Activated naive CD8-positive, alpha-beta T cell treated with anti-CD3 and anti-CD28 coated beads, Interleukin-2, amount 50 U/mL, for 24 hours (primary cell): ENCODE results near the gene TRIM33.
"Not testable (repeated sequence)": the region's sequence is repeated elsewhere in the genome, so short reads cannot be mapped to it uniquely, and the experiment has no call there.

Source experiments
- ATAC-seq: fragments of 150-1000 bp; cut with Tn5 transposase; one replicate; pipeline ENCODE4 v1.10.0; 2021
- DNase-seq: peaks from one replicate; pipeline ENCODE4 v3.0.0; 2021
- H3K27ac Mint-ChIP-seq: one replicate; pipeline ENCODE4 v1.8.0; 2021; ENCODE audit warnings: mild to moderate bottlenecking, mixed read lengths
- H3K27me3 Mint-ChIP-seq: one replicate; pipeline ENCODE4 v1.8.0; 2021; ENCODE audit warnings: mixed read lengths
- H3K36me3 Mint-ChIP-seq: one replicate; pipeline ENCODE4 v1.8.0; 2021; ENCODE audit warnings: low read depth, mixed read lengths
- H3K4me1 Mint-ChIP-seq: one replicate; pipeline ENCODE4 v1.8.0; 2021; ENCODE audit warnings: mixed read lengths
- H3K4me3 Mint-ChIP-seq: one replicate; pipeline ENCODE4 v1.8.0; 2021; ENCODE audit warnings: mild to moderate bottlenecking, moderate library complexity, mixed read lengths
- H3K9me3 Mint-ChIP-seq: one replicate; pipeline ENCODE4 v1.8.0; 2021; ENCODE audit warnings: mixed read lengths

Gene TRIM33

GRCh38 chr1:114437812-114438211 lies 73.2 kb downstream of the TRIM33 start:
- ATAC-seq = no peak
- no peaks in the 10 kb centered on the region for H3K9me3 Mint-ChIP-seq
- no peak overlapping the region for H3K4me3 Mint-ChIP-seq
- no peak for DNase-seq
- H3K27me3 Mint-ChIP-seq = no peaks in the 10 kb centered on the region
- no peak overlapping the region for H3K27ac Mint-ChIP-seq
- H3K36me3 Mint-ChIP-seq = peaks cover 35% of the 10 kb centered on the region
- H3K4me1 Mint-ChIP-seq = peaks cover 11% of the 10 kb centered on the region

- no peaks in the 10 kb centered on the region for H3K9me3 Mint-ChIP-seq
- DNase-seq (no peak), ATAC-seq (no peak)
- H3K27ac Mint-ChIP-seq = no peak overlapping the region
- no peaks in the 10 kb centered on the region for H3K27me3 Mint-ChIP-seq
- H3K4me1 Mint-ChIP-seq = peaks cover 11% of the 10 kb centered on the region
- no peak overlapping the region for H3K4me3 Mint-ChIP-seq
- H3K36me3 Mint-ChIP-seq = peaks cover 31% of the 10 kb centered on the region
Observed at GRCh38 chr1:114436799-114437198, 74.2 kb downstream of the TRIM33 start.

- DNase-seq (no peak), ATAC-seq (no peak)
- Mint-ChIP-seq H3K27me3 (no peaks in the 10 kb centered on the region), H3K4me3 (no peak overlapping the region), H3K36me3 (peaks cover 29% of the 10 kb centered on the region), H3K27ac (no peak overlapping the region), H3K4me1 (peaks cover 11% of the 10 kb centered on the region), H3K9me3 (no peaks in the 10 kb centered on the region)
Observed at GRCh38 chr1:114435088-114435715, 75.8 kb downstream of the TRIM33 start.

GRCh38 chr1:114431026-114431425 lies 80.0 kb downstream of the TRIM33 start:
- peaks cover 31% of the 10 kb centered on the region for H3K36me3 Mint-ChIP-seq

GRCh38 chr1:114428083-114428754 lies 82.8 kb downstream of the TRIM33 start:
- no peak for DNase-seq
- Mint-ChIP-seq H3K4me1 (no peaks in the 10 kb centered on the region), H3K9me3 (no peaks in the 10 kb centered on the region), H3K27me3 (no peaks in the 10 kb centered on the region), H3K4me3 (no peak overlapping the region), H3K27ac (no peak overlapping the region), H3K36me3 (peaks cover 46% of the 10 kb centered on the region)
- ATAC-seq = no peak

More at GRCh38 chr1:114431026-114431425, 80.0 kb downstream of the TRIM33 start:
- no peaks in the 10 kb centered on the region for H3K9me3 Mint-ChIP-seq
- DNase-seq (no peak), ATAC-seq (no peak)
- no peak overlapping the region for H3K27ac Mint-ChIP-seq
- H3K4me1 Mint-ChIP-seq = no peaks in the 10 kb centered on the region
- no peak overlapping the region for H3K4me3 Mint-ChIP-seq
- no peaks in the 10 kb centered on the region for H3K27me3 Mint-ChIP-seq

- H3K9me3 Mint-ChIP-seq = no peaks in the 10 kb centered on the region
- no peaks in the 10 kb centered on the region for H3K4me1 Mint-ChIP-seq
- H3K4me3 Mint-ChIP-seq = no peak overlapping the region
- no peaks in the 10 kb centered on the region for H3K27me3 Mint-ChIP-seq
- H3K36me3 Mint-ChIP-seq = peaks cover 44% of the 10 kb centered on the region
- H3K27ac Mint-ChIP-seq = no peak overlapping the region
- ATAC-seq (no peak), DNase-seq (no peak)
Observed at GRCh38 chr1:114427612-114428011, 83.4 kb downstream of the TRIM33 start.

GRCh38 chr1:114423455-114423854 lies 87.5 kb downstream of the TRIM33 start:
- H3K27me3 Mint-ChIP-seq = no peaks in the 10 kb centered on the region
- no peaks in the 10 kb centered on the region for H3K9me3 Mint-ChIP-seq
- ATAC-seq (no peak), DNase-seq (no peak)
- H3K36me3 Mint-ChIP-seq = peaks cover 64% of the 10 kb centered on the region
- no peaks in the 10 kb centered on the region for H3K4me1 Mint-ChIP-seq
- H3K4me3 Mint-ChIP-seq = no peak overlapping the region
- H3K27ac Mint-ChIP-seq = no peak overlapping the region

- not testable (repeated sequence) for H3K4me1 Mint-ChIP-seq, DNase-seq, H3K27me3 Mint-ChIP-seq, H3K4me3 Mint-ChIP-seq, H3K27ac Mint-ChIP-seq, ATAC-seq, H3K9me3 Mint-ChIP-seq
- H3K36me3 Mint-ChIP-seq = peaks cover 59% of the 10 kb centered on the region
Observed at GRCh38 chr1:114418948-114419347, 92.1 kb downstream of the TRIM33 start.

GRCh38 chr1:114397601-114398000 lies 113.4 kb downstream of the TRIM33 start:
- no peak for DNase-seq
- H3K27me3 Mint-ChIP-seq = no peaks in the 10 kb centered on the region
- H3K4me1 Mint-ChIP-seq = no peaks in the 10 kb centered on the region
- ATAC-seq = no peak
- H3K4me3 Mint-ChIP-seq = no peak overlapping the region
- H3K36me3 Mint-ChIP-seq = peaks cover 63% of the 10 kb centered on the region
- H3K9me3 Mint-ChIP-seq = no peaks in the 10 kb centered on the region
- no peak overlapping the region for H3K27ac Mint-ChIP-seq

- no peak for ATAC-seq
- no peak overlapping the region for H3K4me3 Mint-ChIP-seq
- no peaks in the 10 kb centered on the region for H3K27me3 Mint-ChIP-seq
- DNase-seq = no peak
- H3K4me1 Mint-ChIP-seq = no peaks in the 10 kb centered on the region
- no peak overlapping the region for H3K27ac Mint-ChIP-seq
- peaks cover 64% of the 10 kb centered on the region for H3K36me3 Mint-ChIP-seq
- no peaks in the 10 kb centered on the region for H3K9me3 Mint-ChIP-seq
Observed at GRCh38 chr1:114395863-114396262, 115.1 kb downstream of the TRIM33 start.

GRCh38 chr1:114390960-114391359 lies 120.0 kb downstream of the TRIM33 start:
- Mint-ChIP-seq H3K27ac (no peak overlapping the region), H3K36me3 (peaks cover 49% of the 10 kb centered on the region), H3K27me3 (no peaks in the 10 kb centered on the region), H3K4me3 (no peak overlapping the region), H3K9me3 (peaks cover 15% of the 10 kb centered on the region), H3K4me1 (no peaks in the 10 kb centered on the region)
- ATAC-seq = no peak
- DNase-seq = no peak

GRCh38 chr1:114390361-114390760 lies 120.6 kb downstream of the TRIM33 start:
- H3K4me3 Mint-ChIP-seq = no peak overlapping the region
- H3K36me3 Mint-ChIP-seq = peaks cover 46% of the 10 kb centered on the region
- H3K27me3 Mint-ChIP-seq = no peaks in the 10 kb centered on the region
- no peaks in the 10 kb centered on the region for H3K4me1 Mint-ChIP-seq
- peaks cover 17% of the 10 kb centered on the region for H3K9me3 Mint-ChIP-seq
- no peak overlapping the region for H3K27ac Mint-ChIP-seq
- DNase-seq = no peak
- ATAC-seq = no peak

GRCh38 chr1:114388432-114389003 lies 122.5 kb downstream of the TRIM33 start:
- no peak for ATAC-seq

GRCh38 chr1:114387585-114387984 lies 123.4 kb downstream of the TRIM33 start:
- H3K4me3 Mint-ChIP-seq, DNase-seq, H3K27me3 Mint-ChIP-seq, H3K4me1 Mint-ChIP-seq, H3K27ac Mint-ChIP-seq, ATAC-seq: not testable (repeated sequence)
- peaks cover 36% of the 10 kb centered on the region for H3K9me3 Mint-ChIP-seq
- peaks cover 29% of the 10 kb centered on the region for H3K36me3 Mint-ChIP-seq

More at GRCh38 chr1:114388432-114389003, 122.5 kb downstream of the TRIM33 start:
- Mint-ChIP-seq H3K27ac (no peak overlapping the region), H3K36me3 (peaks cover 33% of the 10 kb centered on the region), H3K27me3 (no peaks in the 10 kb centered on the region), H3K9me3 (peaks cover 28% of the 10 kb centered on the region), H3K4me3 (no peak overlapping the region), H3K4me1 (no peaks in the 10 kb centered on the region)
- no peak for DNase-seq

GRCh38 chr1:114387010-114387360 lies 124.0 kb downstream of the TRIM33 start:
- ATAC-seq (no peak), DNase-seq (no peak)
- Mint-ChIP-seq H3K36me3 (peaks cover 24% of the 10 kb centered on the region), H3K4me1 (no peaks in the 10 kb centered on the region), H3K27ac (no peak overlapping the region), H3K27me3 (no peaks in the 10 kb centered on the region), H3K4me3 (no peak overlapping the region), H3K9me3 (peaks cover 40% of the 10 kb centered on the region)
